TTC549 (cell line): ENCODE results near the gene LYRM7.
"Not testable (repeated sequence)": the region's sequence is repeated elsewhere in the genome, so short reads cannot be mapped to it uniquely, and the experiment has no call there.

ENCODE experiments used
- FAIRE-seq: peaks from 2 replicates; lab custom pipeline; 2012; peaks lifted over from hg19 to GRCh38; lab: Jason Lieb, UNC

Gene LYRM7

GRCh38 chr5:131221008-131221703 lies 50.4 kb downstream of the LYRM7 start:
- no peak for FAIRE-seq

DNA sequence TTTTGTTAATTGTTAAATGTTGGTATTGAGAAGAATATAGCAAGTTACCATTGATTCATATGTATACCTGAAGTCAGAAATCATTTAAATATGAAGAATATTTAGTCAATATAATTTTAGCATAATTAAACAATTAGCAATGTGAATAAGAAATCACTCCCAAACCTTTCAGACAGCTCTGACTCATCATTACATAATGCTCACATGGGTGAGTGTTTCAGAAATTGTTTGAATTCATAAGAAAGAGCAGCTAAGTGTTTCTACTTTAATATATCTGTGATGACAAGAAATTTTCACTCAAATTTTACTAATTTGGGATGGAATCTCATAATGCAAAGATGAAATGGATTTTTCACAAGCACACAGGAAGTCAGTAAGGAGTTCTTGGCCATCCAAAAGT lies 51.1 kb downstream of the LYRM7 start:
- FAIRE-seq, result no peak

GRCh38 chr5:131222731-131223130 lies 52.0 kb downstream of the LYRM7 start:
- no peak for FAIRE-seq

DNA sequence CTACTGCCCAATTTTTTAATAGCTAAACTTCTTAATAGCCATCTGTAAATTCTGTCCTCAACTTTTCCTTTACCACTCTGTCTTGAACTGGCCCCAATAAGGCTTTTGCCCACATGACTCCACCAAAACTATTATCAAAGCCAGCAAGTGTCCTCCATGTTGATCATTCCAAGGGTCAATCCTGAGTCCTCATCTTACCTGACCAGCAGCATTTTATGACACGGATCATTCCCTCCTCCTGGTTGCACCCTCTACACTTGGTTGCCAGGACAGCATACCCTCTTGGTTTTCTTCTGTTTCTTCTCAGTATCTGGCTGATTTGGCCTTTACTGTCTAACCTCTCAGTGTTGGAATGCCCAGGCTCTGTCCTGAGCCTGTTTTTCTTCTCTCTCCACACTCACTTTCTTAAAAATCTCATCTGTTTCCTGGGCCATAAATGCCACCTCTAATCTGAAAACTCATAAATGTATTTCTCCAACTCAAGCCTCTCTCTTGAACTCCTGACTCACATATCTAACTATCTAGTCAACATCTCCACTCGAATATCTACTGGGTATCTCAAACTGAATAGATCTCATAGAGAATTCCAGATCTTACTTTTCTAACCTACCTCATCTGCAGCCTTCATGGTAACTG lies 53.1 kb downstream of the LYRM7 start:
- FAIRE-seq, result no peak

DNA sequence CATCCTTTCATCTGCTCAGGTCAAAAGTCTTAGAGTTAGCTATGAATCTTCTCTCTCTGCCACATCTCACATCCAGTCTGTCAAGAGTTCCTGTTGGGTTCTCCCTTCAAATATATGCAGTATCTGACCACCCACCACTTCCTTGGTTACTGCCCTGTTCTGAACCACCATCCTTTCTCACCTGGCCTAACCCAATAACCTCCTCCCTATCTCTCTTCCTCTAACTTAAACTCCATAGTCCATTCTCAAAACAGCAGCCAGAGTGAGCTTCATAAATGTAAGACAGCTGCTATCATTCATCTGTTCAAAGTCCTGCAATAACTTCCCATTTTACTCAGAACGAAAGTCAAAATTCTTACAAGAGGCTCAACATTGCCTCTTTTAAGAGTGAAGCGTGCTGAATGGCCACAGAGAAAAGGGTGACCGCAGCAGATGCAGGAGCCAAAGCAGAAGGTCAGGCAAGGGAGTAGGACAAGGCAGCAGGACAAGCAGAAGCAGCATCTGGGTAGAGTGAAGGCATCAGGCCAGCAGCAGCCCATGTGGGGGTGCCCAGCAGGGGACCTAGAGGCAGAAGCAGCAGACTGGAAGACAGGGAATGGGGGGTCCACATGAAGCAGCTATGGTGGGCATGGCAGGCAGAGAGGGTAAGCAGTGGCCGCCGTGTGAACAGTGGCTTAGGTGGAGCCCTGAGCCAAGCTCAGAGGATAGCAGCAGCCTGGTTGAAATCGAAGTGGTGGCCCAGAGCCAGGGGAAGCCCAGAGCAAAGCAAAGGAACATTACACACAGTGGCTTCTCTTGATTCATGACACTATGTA lies 53.9 kb downstream of the LYRM7 start:
- no peak for FAIRE-seq

GRCh38 chr5:131225282-131225974 lies 54.7 kb downstream of the LYRM7 start:
- FAIRE-seq, result no peak

- no peak for FAIRE-seq
Measured at GRCh38 chr5:131226899-131227298, 56.2 kb downstream of the LYRM7 start.

- no peak for FAIRE-seq
Measured at GRCh38 chr5:131228646-131229045, 57.9 kb downstream of the LYRM7 start.

DNA sequence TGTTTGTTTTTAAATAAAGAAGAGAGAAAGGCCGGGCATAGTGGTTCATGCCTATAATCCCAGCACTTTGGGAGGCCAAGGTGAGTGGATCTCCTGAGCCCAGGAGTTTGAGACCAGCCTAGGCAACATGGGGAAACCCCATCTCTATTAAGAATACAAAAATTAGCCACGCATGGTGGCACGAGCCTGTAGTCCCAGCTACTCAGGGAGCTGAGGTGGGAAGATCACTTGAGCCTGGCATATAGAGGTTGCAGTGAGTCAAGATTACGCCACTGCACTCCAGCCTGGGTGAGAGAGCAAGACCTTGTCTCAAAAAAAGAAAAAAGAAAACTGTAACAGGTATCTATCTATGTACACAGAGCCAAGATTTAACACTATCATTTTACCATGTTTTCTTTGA lies 58.9 kb downstream of the LYRM7 start:
- FAIRE-seq, result no peak

DNA sequence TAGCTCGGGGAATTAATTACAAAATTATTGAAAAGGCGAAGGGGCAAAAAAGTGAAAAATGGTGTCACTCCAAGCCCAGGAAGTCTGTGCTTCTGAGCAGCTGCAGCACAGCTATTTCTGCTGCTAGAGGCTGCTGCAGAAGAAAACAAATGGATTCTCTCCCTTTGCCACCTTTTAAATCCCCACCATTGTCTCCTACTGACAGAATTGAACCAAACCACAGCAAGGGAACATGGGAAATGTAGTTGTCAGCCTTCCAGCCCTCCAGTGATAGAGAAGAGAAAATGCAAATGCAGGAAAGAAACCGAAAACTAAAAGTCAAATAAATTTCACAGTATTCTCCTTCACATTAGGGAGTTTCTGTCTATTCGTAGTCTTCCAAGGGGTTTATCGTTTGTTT lies 59.7 kb downstream of the LYRM7 start:
- no peak for FAIRE-seq

GRCh38 chr5:131239686-131240085 lies 68.9 kb downstream of the LYRM7 start:
- FAIRE-seq, result no peak

GRCh38 chr5:131242728-131243255 lies 72.0 kb downstream of the LYRM7 start:
- FAIRE-seq, result no peak

DNA sequence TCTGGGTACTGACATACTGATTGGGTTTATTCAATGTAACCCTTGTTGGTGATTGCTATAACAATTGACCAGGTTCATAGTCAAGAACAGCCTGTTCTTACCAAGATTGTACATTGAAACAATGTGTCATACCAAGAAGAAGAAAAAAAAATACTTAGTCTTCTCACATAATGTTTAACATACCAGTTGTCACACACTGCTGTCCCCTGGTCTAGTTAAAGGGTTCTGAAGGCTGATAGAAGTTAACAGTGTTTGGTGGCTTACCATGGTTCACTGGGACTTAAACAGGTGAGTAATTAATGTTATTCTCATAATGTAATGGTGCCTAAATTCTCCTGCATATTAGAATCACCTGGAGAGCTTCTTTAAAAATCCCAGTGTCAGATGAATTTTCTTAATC lies 74.6 kb downstream of the LYRM7 start:
- FAIRE-seq, result no peak

GRCh38 chr5:131245948-131246347 lies 75.2 kb downstream of the LYRM7 start:
- FAIRE-seq, result no peak

DNA sequence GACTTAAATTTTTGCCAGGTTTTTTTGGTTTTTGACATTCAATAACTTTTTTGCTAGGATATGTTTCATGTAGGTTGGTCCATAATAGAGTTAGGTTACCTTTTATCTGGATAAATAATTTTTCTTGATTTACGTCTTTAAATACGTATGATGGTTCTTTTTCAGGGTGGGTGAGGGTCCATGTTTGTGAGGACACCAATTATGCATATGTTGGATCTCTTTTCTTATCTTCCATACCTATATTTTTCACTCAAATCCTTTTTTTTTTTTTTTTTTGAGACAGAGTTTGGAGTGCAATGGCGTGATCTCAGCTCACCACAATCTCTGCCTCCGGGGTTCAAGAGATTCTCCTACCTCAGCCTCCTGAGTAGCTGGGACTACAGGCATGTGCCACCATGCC lies 75.8 kb downstream of the LYRM7 start:
- FAIRE-seq, result no peak

DNA sequence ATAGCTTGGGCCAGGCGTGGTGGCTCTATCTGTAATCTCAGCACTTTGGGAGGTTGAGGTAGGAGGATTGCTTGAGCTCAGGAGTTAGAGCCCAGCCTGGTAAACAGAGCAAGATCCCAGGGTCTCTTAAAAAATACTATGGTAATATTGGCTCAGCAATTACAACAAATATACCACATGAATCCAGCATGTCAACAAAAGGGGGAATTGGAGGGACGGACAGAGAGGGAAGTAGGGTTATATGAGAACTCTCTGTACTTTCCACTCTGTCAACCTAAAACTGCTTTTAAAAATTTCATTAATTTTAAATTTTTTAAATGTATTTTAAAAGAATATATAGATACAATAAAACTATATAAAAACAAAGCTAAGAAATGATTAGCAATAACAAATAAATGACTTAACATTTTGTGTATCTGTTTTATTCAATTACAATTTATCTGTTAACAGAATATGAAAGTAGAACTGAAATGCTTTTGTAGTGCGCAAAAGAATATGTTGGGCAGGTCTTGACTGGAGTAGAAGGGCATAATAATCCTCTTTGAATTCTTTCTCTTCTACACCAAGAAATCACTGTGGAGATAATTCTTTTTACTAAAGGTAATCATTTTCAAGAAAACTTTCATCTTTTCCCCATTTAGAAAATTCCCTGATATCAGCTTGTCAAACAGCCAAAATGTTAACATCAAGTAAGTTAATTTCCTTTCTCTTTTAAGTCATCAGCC lies 80.2 kb downstream of the LYRM7 start:
- FAIRE-seq, result peak; percentile 33

- FAIRE-seq, result no peak
Measured at GRCh38 chr5:131252824-131253171, 82.1 kb downstream of the LYRM7 start.

- FAIRE-seq, result not testable (repeated sequence)
Measured at GRCh38 chr5:131254025-131254424, 83.3 kb downstream of the LYRM7 start.

GRCh38 chr5:131254741-131255140 lies 84.0 kb downstream of the LYRM7 start:
- no peak for FAIRE-seq
